Measurements from ENCODE around the gene MAP3K4. TPM values are rescaled to one million over a fixed set of nuclear protein-coding genes. Genes with fewer than 3 reads are reported as not detected.

The MAP3K4 gene
- total RNA-seq, 3 donors from 2014 or later = 24.6 to 49.2 (median 45.2) TPM

- no peaks in the 10 kb centered on the region for H3K9me3 ChIP-seq
- peaks cover 26% of the 10 kb centered on the region for H3K36me3 ChIP-seq
- no peak overlapping the region for H3K27ac ChIP-seq
- no peaks in the 10 kb centered on the region for H3K4me1 ChIP-seq
- intact Hi-C loops (cut with DNase I; ENCODE audit: low total_unique reads) = no loop called here
- no peaks in the 10 kb centered on the region for H3K27me3 ChIP-seq
- no peak overlapping the region for H3K4me3 ChIP-seq
- TF ChIP-seq POLR2A (IDR thresholded peaks at IDR 0.05) (no peak), CTCF (IDR thresholded peaks at IDR 0.05) (no peak), POLR2AphosphoS5 (IDR thresholded peaks at IDR 0.05) (no peak)
- no peak for DNase-seq (ENCODE audit: low spot score in 2 of 2)
Measured at GRCh38 chr6:161091151-161091550, 99.6 kb downstream of the MAP3K4 start.

- H3K36me3 ChIP-seq = peaks cover 26% of the 10 kb centered on the region
Measured at GRCh38 chr6:161091972-161092701, 100.6 kb downstream of the MAP3K4 start.

GRCh38 chr6:161094955-161095354 is 103.4 kb downstream of the MAP3K4 start:
- H3K27me3 ChIP-seq = no peaks in the 10 kb centered on the region
- no peaks in the 10 kb centered on the region for H3K9me3 ChIP-seq
- intact Hi-C loops (cut with DNase I; ENCODE audit: low total_unique reads) = no loop called here
- TF ChIP-seq POLR2A (IDR thresholded peaks at IDR 0.05) = no peak
- TF ChIP-seq POLR2AphosphoS5 (IDR thresholded peaks at IDR 0.05) = no peak
- TF ChIP-seq CTCF (IDR thresholded peaks at IDR 0.05) = no peak
- no peak for DNase-seq (ENCODE audit: low spot score in 2 of 2)
- peaks cover 12% of the 10 kb centered on the region for H3K36me3 ChIP-seq
- no peak overlapping the region for H3K27ac ChIP-seq
- H3K4me1 ChIP-seq = no peaks in the 10 kb centered on the region
- no peak overlapping the region for H3K4me3 ChIP-seq

More at GRCh38 chr6:161091972-161092701, 100.6 kb downstream of the MAP3K4 start:
- Histone ChIP-seq H3K27me3 (no peaks in the 10 kb centered on the region), H3K4me1 (no peaks in the 10 kb centered on the region), H3K4me3 (no peak overlapping the region), H3K9me3 (no peaks in the 10 kb centered on the region), H3K27ac (no peak overlapping the region)
- DNase-seq (ENCODE audit: low spot score in 2 of 2) = no peak
- intact Hi-C loops (cut with DNase I; ENCODE audit: low total_unique reads) = no loop called here
- TF ChIP-seq POLR2AphosphoS5 (IDR thresholded peaks at IDR 0.05) = no peak
- no peak for TF ChIP-seq CTCF (IDR thresholded peaks at IDR 0.05)
- no peak for TF ChIP-seq POLR2A (IDR thresholded peaks at IDR 0.05)

GRCh38 chr6:161095916-161096315 is 104.3 kb downstream of the MAP3K4 start:
- Histone ChIP-seq H3K9me3 (no peaks in the 10 kb centered on the region), H3K27me3 (no peaks in the 10 kb centered on the region), H3K4me3 (no peak overlapping the region), H3K4me1 (no peaks in the 10 kb centered on the region), H3K36me3 (peaks cover 14% of the 10 kb centered on the region), H3K27ac (no peak overlapping the region)
- DNase-seq (ENCODE audit: low spot score in 2 of 2) = no peak
- TF ChIP-seq POLR2AphosphoS5 (IDR thresholded peaks at IDR 0.05) (no peak), CTCF (IDR thresholded peaks at IDR 0.05) (no peak), POLR2A (IDR thresholded peaks at IDR 0.05) (no peak)
- intact Hi-C loops (cut with DNase I; ENCODE audit: low total_unique reads) = no loop called here

GRCh38 chr6:161100072-161100471 is 108.5 kb downstream of the MAP3K4 start:
- H3K4me3 ChIP-seq = no peak overlapping the region
- H3K4me1 ChIP-seq = no peaks in the 10 kb centered on the region
- DNase-seq (ENCODE audit: low spot score in 2 of 2) = no peak
- H3K27me3 ChIP-seq = no peaks in the 10 kb centered on the region
- no peak for TF ChIP-seq POLR2AphosphoS5 (IDR thresholded peaks at IDR 0.05)
- TF ChIP-seq POLR2A (IDR thresholded peaks at IDR 0.05) = no peak
- no peak for TF ChIP-seq CTCF (IDR thresholded peaks at IDR 0.05)
- no peak overlapping the region for H3K27ac ChIP-seq
- H3K9me3 ChIP-seq = no peaks in the 10 kb centered on the region
- peaks cover 7% of the 10 kb centered on the region for H3K36me3 ChIP-seq
- intact Hi-C loops (cut with DNase I; ENCODE audit: low total_unique reads) = loop anchor here (10.0 kb wide), 1 partner anchor 565 kb away; no protein-coding TSS in a partner anchor

All from breast epithelium (tissue), 4 donors.